Hepatocyte (in vitro differentiated cells): Measurements from ENCODE around the gene GEN1. TPM values are rescaled to one million over a fixed set of nuclear protein-coding genes. Genes with fewer than 3 reads are reported as not detected.
A peak's percentile ranks its signal among the peaks of the same experiment; 100 is the strongest.

ENCODE experiments used
- DNase-seq: peaks from one replicate; pipeline ENCODE4 v3.0.0-alpha.2; 2016; ENCODE audit warnings: low spot score
- H2AFZ ChIP-seq: fragments of 200-600 bp; sonication (generic); 2 replicates; pipeline ENCODE4 v1.6.0; 2016; ENCODE audit warnings: antibody characterized with exemption, mild to moderate bottlenecking
- H3K27ac ChIP-seq: fragments of 200-600 bp; sonication (generic); 2 replicates; pipeline ENCODE4 v1.5.1; 2016; ENCODE audit warnings: mild to moderate bottlenecking
- H3K27me3 ChIP-seq: fragments of 200-600 bp; sonication (generic); 2 replicates; pipeline ENCODE4 v1.6.1; 2016
- H3K36me3 ChIP-seq: fragments of 200-600 bp; sonication (generic); replicated peaks from 2 replicates; pipeline ENCODE4 v1.5.1; 2016; ENCODE audit warnings: low read depth; ENCODE audit not compliant: insufficient read depth
- H3K4me1 ChIP-seq: fragments of 200-600 bp; sonication (generic); 2 replicates; pipeline ENCODE4 v1.5.1; 2016; ENCODE audit warnings: mild to moderate bottlenecking, moderate library complexity; ENCODE audit not compliant: insufficient read depth
- H3K4me2 ChIP-seq: fragments of 200-600 bp; sonication (generic); 2 replicates; pipeline ENCODE4 v1.6.0; 2016
- H3K4me3 ChIP-seq: fragments of 200-600 bp; sonication (generic); 2 replicates; pipeline ENCODE4 v1.5.1; 2016; ENCODE audit warnings: mild to moderate bottlenecking
- H3K79me2 ChIP-seq: fragments of 200-600 bp; sonication (generic); 2 replicates; pipeline ENCODE4 v1.6.0; 2017; ENCODE audit warnings: mild to moderate bottlenecking
- H3K9me2 ChIP-seq: fragments of 200-600 bp; sonication (generic); replicated peaks from 2 replicates; pipeline ENCODE4 v1.6.0; 2017; ENCODE audit warnings: mild to moderate bottlenecking; ENCODE audit not compliant: insufficient read depth
- H3K9me3 ChIP-seq: fragments of 200-600 bp; sonication (generic); 2 replicates; pipeline ENCODE4 v1.5.1; 2016; ENCODE audit warnings: low read depth, mild to moderate bottlenecking
- H4K20me1 ChIP-seq: fragments of 200-600 bp; sonication (generic); 2 replicates; pipeline ENCODE4 v1.6.0; 2016; ENCODE audit warnings: mild to moderate bottlenecking; ENCODE audit not compliant: insufficient read depth, poor library complexity, severe bottlenecking
- CTCF ChIP-seq: fragments of 200-600 bp; sonication (generic); IDR thresholded peaks from 2 replicates; pipeline ENCODE4 v1.5.1; 2016; ENCODE audit warnings: antibody characterized with exemption, mild to moderate bottlenecking; ENCODE audit not compliant: poor library complexity
- EZH2 ChIP-seq: fragments of 200-600 bp; sonication (generic); IDR thresholded peaks from 2 replicates; pipeline ENCODE4 v1.6.1; 2016; ENCODE audit warnings: antibody characterized with exemption, mild to moderate bottlenecking, borderline replicate concordance
- EZH2phosphoT487 ChIP-seq: fragments of 200-600 bp; sonication (generic); IDR thresholded peaks from one replicate; pipeline ENCODE4 v1.6.1; 2018; ENCODE audit warnings: antibody characterized with exemption, mild to moderate bottlenecking, low read depth, moderate library complexity; ENCODE audit not compliant: unreplicated experiment, severe bottlenecking
- WGBS: methylation state at CpG from one replicate; pipeline ENCODE4 v1.1.6; 2016; ENCODE audit warnings: low lambda C conversion rate; ENCODE audit errors: missing lambda C conversion rate; 5-methylcytosine and 5-hydroxymethylcytosine counted together
- polyA plus RNA-seq: library from polyadenylated mRNA; unstranded; fragments of >200 nt; fragmentation: Nextera tagmentation; extraction: Ambion mirVana; gene quantifications from 2 replicates; pipeline ENCODE4 v1.2.1, GENCODE V29; 2016
- total RNA-seq: library from RNA; depleted of rRNA; stranded (reverse); fragments of >200 nt; gene quantifications from 2 replicates; pipeline ENCODE4 v1.2.3, GENCODE V29; 2014

GEN1 gene
- total and polyA plus RNA-seq, 2 experiments from 2014 or later: 3.2 to 15.7 TPM

- Histone ChIP-seq H3K36me3 (no peaks in the 10 kb centered on the region), H3K4me3 (no peak overlapping the region), H3K9me2 (no peaks in the 10 kb centered on the region), H3K79me2 (no peaks in the 10 kb centered on the region), H2AFZ (no peak overlapping the region), H3K27ac (no peak overlapping the region), H4K20me1 (no peaks in the 10 kb centered on the region), H3K4me1 (peaks cover 5% of the 10 kb centered on the region), H3K27me3 (no peaks in the 10 kb centered on the region), H3K9me3 (no peaks in the 10 kb centered on the region), H3K4me2 (no peak overlapping the region)
- no peak for TF ChIP-seq EZH2
- no peak for TF ChIP-seq CTCF
- no peak for TF ChIP-seq EZH2phosphoT487
- 91% methylated on average over 8 of the region's 8 CpGs for WGBS
- no peak for DNase-seq
Observed at GRCh38 chr2:17805717-17806363, 51.9 kb downstream of the GEN1 start.

- no peaks in the 10 kb centered on the region for H3K79me2 ChIP-seq
- no peak overlapping the region for H2AFZ ChIP-seq
- H3K27ac ChIP-seq: peak overlapping the region; percentile 51
Observed at GRCh38 chr2:17813010-17813741, 59.2 kb downstream of the GEN1 start.

GRCh38 chr2:17813742-17814473 is 60.0 kb downstream of the GEN1 start:
- Histone ChIP-seq H3K9me2 (no peaks in the 10 kb centered on the region), H3K79me2 (no peaks in the 10 kb centered on the region), H2AFZ (no peak overlapping the region), H3K4me1 (no peaks in the 10 kb centered on the region), H3K4me3 (no peak overlapping the region), H3K27ac (peak overlapping the region; percentile 51), H4K20me1 (no peaks in the 10 kb centered on the region), H3K9me3 (no peaks in the 10 kb centered on the region), H3K4me2 (no peak overlapping the region), H3K36me3 (no peaks in the 10 kb centered on the region), H3K27me3 (no peaks in the 10 kb centered on the region)
- no peak for TF ChIP-seq CTCF
- TF ChIP-seq EZH2phosphoT487: no peak
- TF ChIP-seq EZH2: no peak
- no peak for DNase-seq
- WGBS: 90% methylated on average over 5 of the region's 5 CpGs

More at GRCh38 chr2:17813010-17813741, 59.2 kb downstream of the GEN1 start:
- Histone ChIP-seq H3K4me1 (no peaks in the 10 kb centered on the region), H3K27me3 (no peaks in the 10 kb centered on the region), H4K20me1 (no peaks in the 10 kb centered on the region), H3K36me3 (no peaks in the 10 kb centered on the region), H3K4me2 (no peak overlapping the region), H3K9me2 (no peaks in the 10 kb centered on the region), H3K4me3 (no peak overlapping the region), H3K9me3 (no peaks in the 10 kb centered on the region)
- no peak for TF ChIP-seq CTCF
- no peak for TF ChIP-seq EZH2
- TF ChIP-seq EZH2phosphoT487: no peak
- WGBS: 79% methylated on average over 5 of the region's 5 CpGs
- DNase-seq: no peak
